ENCODE measurements around the gene CCDC27.

Gene CCDC27

GRCh38 chr1:3729594-3730542 lies 22.4 kb upstream of the CCDC27 start:
- Mint-ChIP-seq H3K27ac (no peak overlapping the region), H3K4me1 (peaks cover 5% of the 10 kb centered on the region), H3K27me3 (ENCODE audit: low read depth) (peaks cover 7% of the 10 kb centered on the region), H3K4me3 (no peak overlapping the region), H3K9me3 (no peaks in the 10 kb centered on the region), H3K36me3 (ENCODE audit: low read depth) (no peaks in the 10 kb centered on the region)
- TF ChIP-seq, protein P1, sequence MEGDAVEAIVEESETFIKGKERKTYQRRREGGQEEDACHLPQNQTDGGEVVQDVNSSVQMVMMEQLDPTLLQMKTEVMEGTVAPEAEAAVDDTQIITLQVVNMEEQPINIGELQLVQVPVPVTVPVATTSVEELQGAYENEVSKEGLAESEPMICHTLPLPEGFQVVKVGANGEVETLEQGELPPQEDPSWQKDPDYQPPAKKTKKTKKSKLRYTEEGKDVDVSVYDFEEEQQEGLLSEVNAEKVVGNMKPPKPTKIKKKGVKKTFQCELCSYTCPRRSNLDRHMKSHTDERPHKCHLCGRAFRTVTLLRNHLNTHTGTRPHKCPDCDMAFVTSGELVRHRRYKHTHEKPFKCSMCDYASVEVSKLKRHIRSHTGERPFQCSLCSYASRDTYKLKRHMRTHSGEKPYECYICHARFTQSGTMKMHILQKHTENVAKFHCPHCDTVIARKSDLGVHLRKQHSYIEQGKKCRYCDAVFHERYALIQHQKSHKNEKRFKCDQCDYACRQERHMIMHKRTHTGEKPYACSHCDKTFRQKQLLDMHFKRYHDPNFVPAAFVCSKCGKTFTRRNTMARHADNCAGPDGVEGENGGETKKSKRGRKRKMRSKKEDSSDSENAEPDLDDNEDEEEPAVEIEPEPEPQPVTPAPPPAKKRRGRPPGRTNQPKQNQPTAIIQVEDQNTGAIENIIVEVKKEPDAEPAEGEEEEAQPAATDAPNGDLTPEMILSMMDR (IDR thresholded peaks at IDR 0.05; ENCODE audit: unreplicated experiment in 3 of 3): no peak

- H3K4me3 Mint-ChIP-seq: no peak overlapping the region
- peaks cover 7% of the 10 kb centered on the region for H3K27me3 Mint-ChIP-seq (ENCODE audit: low read depth)
- no peaks in the 10 kb centered on the region for H3K9me3 Mint-ChIP-seq
- no peak overlapping the region for H3K27ac Mint-ChIP-seq
- H3K36me3 Mint-ChIP-seq (ENCODE audit: low read depth): peaks cover under 1% of the 10 kb centered on the region
- TF ChIP-seq, protein P1 (IDR thresholded peaks at IDR 0.05; ENCODE audit: unreplicated experiment in 3 of 3): no peak
- peaks cover 9% of the 10 kb centered on the region for H3K4me1 Mint-ChIP-seq
These were observed 21.6 kb upstream of the CCDC27 start for GRCh38 chr1:3730543-3731247.

GRCh38 chr1:3731583-3732433 lies 20.4 kb upstream of the CCDC27 start:
- Mint-ChIP-seq H3K27ac (no peak overlapping the region), H3K4me3 (no peak overlapping the region), H3K36me3 (ENCODE audit: low read depth) (peaks cover 5% of the 10 kb centered on the region), H3K9me3 (no peaks in the 10 kb centered on the region), H3K27me3 (ENCODE audit: low read depth) (peaks cover 7% of the 10 kb centered on the region), H3K4me1 (peaks cover 14% of the 10 kb centered on the region)
- TF ChIP-seq, protein P1 (IDR thresholded peaks at IDR 0.05; ENCODE audit: unreplicated experiment in 3 of 3): no peak

- TF ChIP-seq, protein P1 (IDR thresholded peaks at IDR 0.05; ENCODE audit: unreplicated experiment in 3 of 3): no peak
- peaks cover 14% of the 10 kb centered on the region for H3K4me1 Mint-ChIP-seq
- no peak overlapping the region for H3K27ac Mint-ChIP-seq
- no peak overlapping the region for H3K4me3 Mint-ChIP-seq
- H3K9me3 Mint-ChIP-seq: no peaks in the 10 kb centered on the region
- peaks cover 7% of the 10 kb centered on the region for H3K27me3 Mint-ChIP-seq (ENCODE audit: low read depth)
- H3K36me3 Mint-ChIP-seq (ENCODE audit: low read depth): peaks cover 5% of the 10 kb centered on the region
These were observed 19.7 kb upstream of the CCDC27 start for GRCh38 chr1:3732434-3733093.

- TF ChIP-seq, protein P1 (IDR thresholded peaks at IDR 0.05; ENCODE audit: unreplicated experiment in 3 of 3): no peak
- no peaks in the 10 kb centered on the region for H3K9me3 Mint-ChIP-seq
- no peak overlapping the region for H3K4me3 Mint-ChIP-seq
These were observed 19.0 kb upstream of the CCDC27 start for GRCh38 chr1:3733094-3733882.

More at GRCh38 chr1:3733094-3733882, 19.0 kb upstream of the CCDC27 start:
- peaks cover 14% of the 10 kb centered on the region for H3K4me1 Mint-ChIP-seq
- no peak overlapping the region for H3K27ac Mint-ChIP-seq
- H3K27me3 Mint-ChIP-seq (ENCODE audit: low read depth): peaks cover 7% of the 10 kb centered on the region
- H3K36me3 Mint-ChIP-seq (ENCODE audit: low read depth): peaks cover 5% of the 10 kb centered on the region
